Brain microvascular endothelial cell (primary cell): ENCODE results near the gene NACC2.

Experiments used
- DNase-seq: peaks from one replicate; pipeline ENCODE4 v3.0.0-alpha.2; 2020
- H3K27ac ChIP-seq: fragments of 250-450 bp; sonication (Bioruptor Pico); 2 replicates; pipeline ENCODE4 v1.5.1; 2020; ENCODE audit warnings: mild to moderate bottlenecking, moderate library complexity
- H3K27me3 ChIP-seq: fragments of 250-450 bp; sonication (Bioruptor Pico); replicated peaks from 2 replicates; pipeline ENCODE4 v1.5.1; 2020; ENCODE audit warnings: mild to moderate bottlenecking
- H3K36me3 ChIP-seq: fragments of 250-450 bp; sonication (Bioruptor Pico); replicated peaks from 2 replicates; pipeline ENCODE4 v1.5.1; 2020; ENCODE audit warnings: mild to moderate bottlenecking
- H3K4me3 ChIP-seq: 2 replicates; pipeline ENCODE4 v1.5.1; 2011; ENCODE audit warnings: low read depth, mild to moderate bottlenecking, control low read depth, low read length, moderate library complexity
- in situ Hi-C: cut with HindIII; loops from 2 replicates; pipeline ENCODE4 v1.10.0; 2017; ENCODE audit warnings: low sequenced_read_pairs, low pct_ligation_motif_present
- TF ChIP-seq, protein P1 (sequence below): IDR thresholded peaks from 2 replicates; pipeline ENCODE4 v1.5.1; 2011; ENCODE audit warnings: low read depth, mild to moderate bottlenecking, moderate library complexity, low read length, control low read depth, inconsistent platforms; ENCODE audit errors: missing control alignments

NACC2 gene

DNA sequence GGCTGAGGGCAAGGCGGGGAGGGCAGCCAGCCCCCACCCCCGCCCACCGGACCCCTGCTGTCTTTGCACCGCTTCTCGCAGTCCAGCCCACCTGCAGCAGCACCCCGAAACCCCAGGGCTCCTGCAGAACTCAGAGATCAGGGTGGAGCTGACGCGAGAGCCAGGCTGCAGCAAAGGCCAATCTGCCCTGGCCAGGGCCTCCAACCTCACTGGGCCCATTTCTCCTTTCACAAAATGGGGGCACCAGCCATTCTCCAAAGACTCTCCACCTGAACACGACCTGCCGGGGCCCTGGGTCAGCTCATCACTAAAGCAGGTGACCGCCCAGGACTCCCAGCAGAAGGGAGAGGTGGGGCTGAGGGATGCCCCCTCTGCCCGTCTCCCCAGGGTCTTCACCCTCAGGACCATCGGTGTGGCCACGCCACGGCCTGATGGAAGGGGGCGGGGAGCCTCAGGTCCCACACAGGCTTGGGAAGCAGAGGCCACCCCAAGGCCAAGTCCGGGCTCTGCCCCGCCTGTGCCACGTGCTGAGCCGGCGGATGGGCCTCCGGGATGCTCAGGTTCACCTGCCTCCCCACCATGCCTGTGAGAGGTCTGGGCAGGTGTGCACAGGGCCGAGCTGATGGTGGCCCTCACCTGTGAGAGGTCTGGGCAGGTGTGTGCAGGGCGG, 13.1 kb downstream of the NACC2 start:
- Histone ChIP-seq H3K27me3 (no peaks in the 10 kb centered on the region), H3K36me3 (peaks cover 7% of the 10 kb centered on the region), H3K4me3 (no peak overlapping the region), H3K27ac (no peak overlapping the region)
- in situ Hi-C loops, result no loop called here
- TF ChIP-seq, protein P1, sequence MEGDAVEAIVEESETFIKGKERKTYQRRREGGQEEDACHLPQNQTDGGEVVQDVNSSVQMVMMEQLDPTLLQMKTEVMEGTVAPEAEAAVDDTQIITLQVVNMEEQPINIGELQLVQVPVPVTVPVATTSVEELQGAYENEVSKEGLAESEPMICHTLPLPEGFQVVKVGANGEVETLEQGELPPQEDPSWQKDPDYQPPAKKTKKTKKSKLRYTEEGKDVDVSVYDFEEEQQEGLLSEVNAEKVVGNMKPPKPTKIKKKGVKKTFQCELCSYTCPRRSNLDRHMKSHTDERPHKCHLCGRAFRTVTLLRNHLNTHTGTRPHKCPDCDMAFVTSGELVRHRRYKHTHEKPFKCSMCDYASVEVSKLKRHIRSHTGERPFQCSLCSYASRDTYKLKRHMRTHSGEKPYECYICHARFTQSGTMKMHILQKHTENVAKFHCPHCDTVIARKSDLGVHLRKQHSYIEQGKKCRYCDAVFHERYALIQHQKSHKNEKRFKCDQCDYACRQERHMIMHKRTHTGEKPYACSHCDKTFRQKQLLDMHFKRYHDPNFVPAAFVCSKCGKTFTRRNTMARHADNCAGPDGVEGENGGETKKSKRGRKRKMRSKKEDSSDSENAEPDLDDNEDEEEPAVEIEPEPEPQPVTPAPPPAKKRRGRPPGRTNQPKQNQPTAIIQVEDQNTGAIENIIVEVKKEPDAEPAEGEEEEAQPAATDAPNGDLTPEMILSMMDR, result no peak
- DNase-seq, result no peak

DNA sequence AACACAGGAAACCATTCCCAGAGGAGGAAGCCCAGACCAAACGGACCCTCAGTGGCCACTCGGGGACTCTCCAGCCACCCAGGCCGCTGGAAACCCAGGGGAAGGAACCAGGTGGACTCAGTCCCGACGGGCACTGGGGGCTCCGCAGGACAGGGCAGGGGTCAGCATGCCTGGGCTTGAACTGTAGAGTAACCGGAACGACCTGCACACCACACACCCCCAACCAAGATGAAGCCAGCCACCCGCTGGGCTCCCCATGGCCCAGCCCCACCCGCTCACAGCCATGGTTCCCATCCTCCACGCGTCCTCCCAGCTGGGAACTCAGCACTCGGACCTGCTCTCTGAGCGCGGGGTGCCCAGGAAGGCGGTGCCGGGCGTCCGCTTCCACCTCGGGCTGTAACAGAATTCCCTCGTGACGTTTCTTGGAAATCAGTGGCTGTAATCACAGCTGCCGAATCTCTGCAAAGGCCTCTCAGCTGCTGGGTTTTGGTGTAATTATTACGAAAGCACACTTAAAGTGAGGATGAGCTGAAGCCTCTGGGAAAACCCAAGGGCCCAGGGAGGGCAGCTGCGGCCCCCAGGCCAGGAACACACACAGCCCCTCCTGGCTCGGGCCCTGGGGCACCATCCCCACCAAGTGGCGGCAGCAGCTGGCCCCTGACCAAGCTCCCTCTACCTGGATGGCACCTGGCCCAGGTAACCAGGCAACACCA, 13.8 kb downstream of the NACC2 start:
- Histone ChIP-seq H3K36me3 (peaks cover 7% of the 10 kb centered on the region), H3K27me3 (no peaks in the 10 kb centered on the region), H3K4me3 (no peak overlapping the region), H3K27ac (no peak overlapping the region)
- DNase-seq, result no peak
- in situ Hi-C loops, result no loop called here
- TF ChIP-seq, protein P1, result no peak

DNA sequence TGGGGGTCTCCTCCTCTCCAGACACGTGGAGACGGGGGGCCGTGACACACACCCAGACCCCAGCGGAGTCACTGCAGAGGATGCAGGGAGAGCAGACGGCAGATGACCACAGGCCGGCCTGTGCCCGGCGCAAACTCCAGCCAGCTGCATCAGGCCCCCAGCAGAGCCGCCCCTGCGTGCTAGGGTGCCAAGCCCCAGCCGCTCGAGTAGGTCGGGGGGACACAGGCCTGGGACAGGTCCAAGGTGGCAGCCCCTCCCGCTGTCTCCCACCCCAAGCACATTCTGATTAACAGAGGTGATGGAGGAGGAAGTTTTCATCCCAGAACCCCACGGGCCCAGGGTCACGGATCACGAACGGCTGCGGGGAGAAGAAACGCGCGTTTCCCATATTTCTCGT, 14.4 kb downstream of the NACC2 start:
- TF ChIP-seq, protein P1, result no peak
- no peak for DNase-seq
- Histone ChIP-seq H3K4me3 (no peak overlapping the region), H3K36me3 (peaks cover 7% of the 10 kb centered on the region), H3K27me3 (no peaks in the 10 kb centered on the region), H3K27ac (no peak overlapping the region)
- in situ Hi-C loops, result no loop called here

DNA sequence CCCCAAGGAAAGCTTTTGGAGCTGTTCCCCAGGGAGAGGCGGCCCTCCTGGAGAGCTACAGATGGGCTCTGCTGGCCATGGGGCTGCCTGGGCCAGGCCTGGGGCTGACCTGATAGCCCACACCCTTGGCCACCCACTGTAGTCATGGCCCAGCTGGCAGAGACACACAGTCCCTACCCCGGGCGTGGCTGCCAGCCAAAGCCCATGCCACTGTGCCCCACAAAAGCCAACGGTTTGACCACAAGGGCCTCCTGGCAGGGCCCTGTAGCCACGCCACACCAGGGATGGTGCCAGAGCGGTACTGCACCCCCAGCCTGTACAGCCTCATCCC, 15.2 kb downstream of the NACC2 start:
- H3K36me3 ChIP-seq, result peaks cover 9% of the 10 kb centered on the region
- H3K27me3 ChIP-seq, result no peaks in the 10 kb centered on the region
- DNase-seq, result no peak
- TF ChIP-seq, protein P1, result no peak
- H3K27ac ChIP-seq, result no peak overlapping the region
- no peak overlapping the region for H3K4me3 ChIP-seq
- in situ Hi-C loops, result no loop called here

DNA sequence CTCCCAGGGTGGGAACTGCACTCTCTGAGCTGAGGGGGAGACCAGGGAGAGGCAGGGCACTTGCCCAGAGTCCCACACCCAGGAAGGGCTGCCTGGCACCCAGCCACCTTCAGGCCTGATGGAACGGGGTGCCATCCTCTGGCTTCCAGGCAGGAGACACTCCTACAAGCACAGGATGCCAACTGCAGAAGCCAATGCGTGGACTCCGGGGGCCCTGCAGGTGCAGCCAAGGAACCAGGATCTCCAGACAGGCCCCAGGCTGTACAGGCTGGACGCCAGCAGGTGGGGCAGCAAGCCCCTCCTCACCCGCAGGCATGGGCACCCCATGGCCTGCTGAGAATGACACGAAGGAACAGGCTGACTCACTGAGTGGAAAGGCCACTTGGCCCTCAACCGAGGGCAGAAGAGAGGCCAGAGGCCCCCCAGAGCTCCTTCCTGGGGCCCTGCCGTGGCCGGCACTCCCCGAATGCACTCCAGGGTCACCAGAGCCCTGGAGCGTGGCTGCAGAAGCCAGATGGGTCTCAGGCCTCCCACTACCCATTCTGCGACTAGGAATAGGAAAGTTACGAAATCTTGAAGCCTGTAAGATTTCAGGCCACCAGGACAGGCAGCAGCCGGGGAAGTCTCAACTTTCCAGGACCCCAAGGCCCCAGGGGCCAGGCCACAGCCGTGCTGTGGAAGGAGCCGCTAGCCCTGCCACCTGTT, 15.7 kb downstream of the NACC2 start:
- TF ChIP-seq, protein P1, result no peak
- no peaks in the 10 kb centered on the region for H3K27me3 ChIP-seq
- H3K36me3 ChIP-seq, result peaks cover 13% of the 10 kb centered on the region
- no peak for DNase-seq
- in situ Hi-C loops, result no loop called here
- no peak overlapping the region for H3K4me3 ChIP-seq
- H3K27ac ChIP-seq, result no peak overlapping the region
